CD1c-positive myeloid dendritic cell (primary cell): ENCODE measurements around the gene GLTP.
"Not testable (repeated sequence)": the region's sequence is repeated elsewhere in the genome, so short reads cannot be mapped to it uniquely, and the experiment has no call there.

Experiments
- DNase-seq: peaks from one replicate; pipeline ENCODE4 v3.0.0-alpha.2; 2016; ENCODE audit errors: extremely low spot score

Gene GLTP, protein sequence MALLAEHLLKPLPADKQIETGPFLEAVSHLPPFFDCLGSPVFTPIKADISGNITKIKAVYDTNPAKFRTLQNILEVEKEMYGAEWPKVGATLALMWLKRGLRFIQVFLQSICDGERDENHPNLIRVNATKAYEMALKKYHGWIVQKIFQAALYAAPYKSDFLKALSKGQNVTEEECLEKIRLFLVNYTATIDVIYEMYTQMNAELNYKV

DNA sequence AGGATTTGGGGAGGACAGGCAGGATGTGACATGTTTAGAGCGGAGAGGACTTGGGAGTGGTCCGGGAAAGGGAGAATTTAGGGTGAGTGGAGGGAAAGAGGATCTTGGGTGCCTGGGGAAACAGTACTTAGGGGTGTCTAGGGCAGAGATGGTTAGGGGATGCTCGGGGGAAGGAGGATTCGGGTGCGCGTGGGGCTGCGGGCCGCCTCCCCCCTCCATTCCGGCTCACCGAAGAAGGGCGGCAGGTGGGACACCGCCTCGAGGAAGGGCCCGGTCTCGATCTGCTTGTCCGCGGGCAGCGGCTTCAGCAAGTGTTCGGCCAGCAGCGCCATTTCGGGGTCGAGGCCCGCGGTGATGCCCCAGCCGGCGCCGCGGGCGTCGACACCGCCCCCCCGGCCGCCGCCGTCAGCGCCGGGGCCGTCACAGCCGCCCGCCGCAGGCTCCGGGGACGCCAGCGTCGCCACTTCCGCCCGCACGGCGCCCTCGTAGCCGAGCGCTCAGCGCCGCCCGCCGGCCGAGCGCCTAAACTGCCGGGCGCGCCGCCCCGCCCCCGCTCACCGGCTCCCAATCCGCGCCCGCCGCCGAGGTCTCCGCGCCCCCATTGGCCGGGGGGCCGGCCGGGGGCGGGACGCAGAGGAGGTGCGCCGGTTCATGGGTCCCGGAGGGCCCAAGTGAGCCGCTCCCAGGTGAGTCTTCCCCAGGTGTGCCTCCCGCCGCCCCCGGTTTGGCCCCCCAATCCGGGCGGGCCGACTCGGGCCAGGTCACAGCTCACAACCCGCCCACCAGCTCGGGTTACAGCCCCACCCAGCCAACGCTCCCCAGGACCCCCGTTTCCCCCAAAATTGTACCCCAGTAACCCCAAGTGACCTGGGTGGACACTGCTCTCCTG is at the start of gene GLTP:
GLTP (minus strand) TSS at position 499 of the 889 bp plus-strand sequence; CDS start at position 332, 167 bp downstream.
- DNase-seq = peak; percentile 97

DNA sequence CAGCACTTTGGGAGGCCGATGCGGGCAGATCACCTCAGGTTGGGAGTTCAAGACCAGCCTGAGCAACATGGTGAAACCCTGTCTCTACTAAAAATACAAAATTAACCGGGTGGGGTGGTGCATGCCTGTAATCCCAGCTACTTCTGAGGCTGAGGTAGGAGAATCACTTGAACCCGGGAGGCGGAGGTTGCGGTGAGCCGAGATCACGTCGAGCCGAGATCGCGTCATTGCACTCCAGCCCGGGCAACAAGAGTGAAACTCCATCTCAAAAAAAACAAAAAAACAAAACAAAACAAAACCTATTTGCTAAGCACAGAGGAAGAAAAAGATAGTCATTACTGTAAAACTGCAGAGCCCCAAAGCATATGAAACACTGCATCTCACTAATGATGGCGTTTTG is 49.0 kb upstream of the GLTP start:
- DNase-seq = not testable (repeated sequence)

DNA sequence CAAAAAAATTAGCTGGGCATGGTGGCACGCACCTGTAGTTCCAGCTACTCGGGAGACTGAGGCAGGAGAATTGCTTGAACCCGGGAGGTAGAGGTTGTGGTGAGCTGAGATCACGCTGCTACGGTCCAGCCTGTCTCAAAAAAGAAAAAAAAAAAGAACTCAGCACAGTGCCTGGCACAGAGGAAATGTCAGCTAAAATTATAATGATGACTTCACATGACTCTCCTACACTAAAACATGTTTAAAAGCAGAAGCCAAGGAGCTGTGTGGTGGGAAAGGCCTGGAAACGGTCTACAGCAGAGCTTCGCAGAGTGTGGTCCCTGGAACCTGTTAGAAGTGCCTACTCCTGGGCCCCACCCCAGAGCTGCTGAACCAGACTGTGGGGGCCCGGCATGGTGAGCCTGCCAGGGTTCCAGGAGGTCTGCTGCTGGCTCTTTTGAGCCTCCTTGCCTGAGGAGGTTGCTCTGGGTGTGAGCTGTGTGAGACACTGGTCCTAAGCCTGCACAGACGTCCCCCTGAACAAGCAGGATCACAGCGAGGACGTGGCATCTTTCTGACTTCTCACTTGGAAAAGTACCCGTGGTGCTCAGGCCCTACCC is 47.8 kb upstream of the GLTP start:
- DNase-seq = no peak

DNA sequence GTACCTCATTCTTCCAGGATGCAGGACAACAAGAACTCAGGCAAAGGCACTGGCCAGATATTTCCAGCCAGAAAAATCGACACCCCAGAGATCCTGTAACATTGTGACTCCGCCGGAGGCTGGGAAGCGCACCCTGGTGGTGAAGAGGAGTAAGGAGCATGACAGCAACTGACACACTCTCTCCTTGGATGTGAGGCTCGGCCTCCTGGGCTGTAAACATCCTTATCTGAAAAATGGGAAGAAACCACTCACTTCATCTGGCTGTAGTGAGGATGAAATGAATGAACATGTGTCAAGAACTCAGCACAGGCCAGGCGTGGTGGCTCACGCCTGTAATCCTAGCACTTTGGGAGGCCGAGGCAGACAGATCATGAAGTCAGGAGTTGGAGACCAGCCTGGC is 47.3 kb upstream of the GLTP start:
- peak; percentile 43 for DNase-seq

DNA sequence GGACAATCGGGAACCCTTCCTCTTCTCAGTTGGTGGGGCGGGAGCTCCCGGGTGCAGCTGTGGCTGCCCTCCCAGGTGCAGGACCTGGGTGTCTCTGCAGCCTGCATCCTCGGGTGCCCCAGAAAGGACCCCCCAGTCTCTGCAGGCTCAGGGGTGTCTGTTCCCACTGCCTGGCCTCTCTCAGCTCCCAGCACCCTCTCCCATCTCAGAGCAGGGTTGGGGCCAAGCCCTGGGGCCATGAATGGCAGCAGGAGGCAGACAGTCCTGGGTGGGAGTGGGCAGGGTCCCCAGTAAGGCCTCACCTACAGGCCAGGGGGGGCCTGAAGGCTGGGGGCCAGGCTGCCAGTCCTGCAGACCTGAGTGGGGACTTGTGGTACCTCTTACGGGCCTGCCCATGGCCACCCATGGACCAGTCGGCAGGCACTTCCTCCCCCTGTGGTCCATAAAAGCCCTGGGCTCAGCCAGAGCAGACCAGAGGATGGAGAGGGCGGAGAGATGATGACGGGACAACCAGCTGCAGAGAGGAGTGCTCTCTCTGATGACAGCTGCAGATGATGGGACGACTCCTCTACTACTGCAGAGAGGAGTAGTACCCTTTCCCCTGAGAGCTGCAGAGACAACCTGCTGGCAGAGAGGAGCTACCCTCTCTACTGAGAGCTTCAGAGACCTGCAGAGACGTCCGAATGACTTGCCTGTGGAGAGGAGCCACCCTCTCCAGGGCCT is 46.3 kb upstream of the GLTP start:
- DNase-seq = no peak

DNA sequence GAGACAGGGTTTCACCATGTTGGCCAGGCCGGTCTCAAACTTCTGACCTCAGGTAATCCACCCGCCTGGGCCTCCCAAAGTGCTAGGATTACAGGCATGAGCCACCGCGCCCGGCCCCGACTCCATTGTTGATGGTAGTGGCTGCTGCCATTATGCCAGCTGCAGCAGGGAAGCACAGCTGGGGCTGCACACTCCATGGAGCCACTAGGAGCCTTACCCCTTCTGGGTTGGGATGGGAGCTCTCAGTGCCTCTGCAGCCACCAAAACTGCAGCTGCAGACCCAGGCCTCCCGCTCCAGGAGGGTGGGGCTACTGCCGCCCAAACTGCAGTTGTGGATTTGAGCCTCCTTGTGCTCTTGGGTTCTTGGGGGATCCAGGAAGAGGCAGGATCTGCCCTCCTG is 45.7 kb upstream of the GLTP start:
- DNase-seq = no peak

DNA sequence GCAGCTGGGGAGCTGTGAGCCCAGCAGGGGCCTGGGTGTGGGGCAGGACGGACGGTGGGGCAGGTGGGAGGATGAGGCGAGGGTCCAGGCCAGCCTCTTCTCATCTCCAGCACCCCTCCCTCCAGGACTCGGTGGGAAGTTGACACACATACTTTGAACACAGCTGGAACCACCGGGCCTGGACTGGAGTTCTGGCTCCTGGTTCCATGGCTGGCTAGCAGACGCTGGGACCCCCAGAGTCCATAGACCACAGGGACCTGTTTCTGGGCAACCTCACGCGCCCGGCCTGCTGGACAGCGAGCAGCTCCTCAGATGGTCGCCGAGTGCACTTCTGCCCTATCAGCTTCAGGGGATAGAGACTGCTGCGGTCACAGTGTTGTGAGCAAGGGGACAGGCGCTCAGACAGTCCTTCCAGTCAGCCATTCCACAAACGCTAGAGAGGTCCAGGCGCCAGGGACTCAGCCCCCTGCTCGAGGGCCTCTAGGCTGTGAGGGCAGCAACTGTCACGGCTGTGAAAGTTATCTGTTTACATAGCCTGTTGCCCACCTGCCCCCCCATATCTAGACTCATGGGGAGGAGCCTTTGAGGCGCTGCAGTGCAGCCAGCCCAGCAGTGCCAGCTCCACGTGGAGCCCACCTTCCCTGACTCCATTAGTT is 45.0 kb upstream of the GLTP start:
- DNase-seq = no peak

DNA sequence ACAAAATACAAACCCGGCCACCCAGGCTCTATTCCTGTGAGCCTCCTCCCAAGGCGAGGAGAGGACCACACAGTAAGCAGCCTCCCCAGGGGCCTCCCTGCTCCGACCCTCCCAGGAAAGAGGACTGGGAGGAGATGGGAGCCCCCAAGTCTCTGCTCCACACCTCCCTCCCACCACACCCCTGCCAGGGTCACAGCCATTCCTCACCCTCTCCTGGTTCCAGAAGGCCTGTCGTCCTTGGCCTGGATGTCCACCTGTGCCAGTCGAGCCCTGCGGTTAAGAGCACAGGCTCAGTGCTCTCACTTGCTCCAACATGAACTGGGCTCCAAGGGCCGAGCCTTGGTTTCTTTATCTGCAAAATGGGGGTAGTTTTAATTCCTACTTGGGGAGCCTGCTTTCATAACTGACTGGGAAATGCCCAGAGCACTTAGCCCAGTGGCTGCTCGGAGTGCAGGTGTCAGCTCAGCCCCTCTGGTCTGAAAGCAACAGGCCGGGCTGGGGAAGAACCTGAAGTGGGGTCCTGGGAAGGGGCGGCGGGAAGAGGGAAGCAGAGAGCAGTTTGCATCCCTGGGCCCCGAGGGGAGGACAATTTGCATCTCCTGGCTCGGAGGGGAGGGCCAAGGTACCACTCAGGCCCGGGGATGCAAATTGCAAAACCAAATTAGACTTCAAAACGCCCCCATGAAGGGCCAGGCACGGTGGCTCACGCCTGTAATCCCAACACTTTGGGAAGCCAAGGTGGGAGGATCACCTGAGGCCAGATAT is 43.3 kb upstream of the GLTP start:
- DNase-seq = no peak

DNA sequence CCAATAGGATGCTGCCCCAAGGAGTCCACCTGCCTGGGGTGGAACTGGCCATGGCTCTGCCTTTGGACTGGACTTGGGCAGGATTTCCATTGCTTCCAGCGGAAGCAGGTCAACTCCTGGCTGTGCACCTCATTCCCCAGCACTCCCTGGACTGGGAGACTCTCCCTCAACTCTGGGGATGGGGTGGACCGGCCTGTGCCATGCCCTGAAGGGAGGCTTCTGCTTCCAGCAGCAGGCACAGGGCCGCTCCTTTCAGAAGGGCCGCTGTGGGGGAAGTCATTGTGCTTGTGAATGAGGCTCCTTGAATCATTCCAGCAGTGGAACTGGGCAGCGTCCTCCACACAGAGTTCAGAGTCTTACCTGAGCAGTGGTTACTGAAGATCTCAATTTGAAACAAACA is 42.7 kb upstream of the GLTP start:
- no peak for DNase-seq

DNA sequence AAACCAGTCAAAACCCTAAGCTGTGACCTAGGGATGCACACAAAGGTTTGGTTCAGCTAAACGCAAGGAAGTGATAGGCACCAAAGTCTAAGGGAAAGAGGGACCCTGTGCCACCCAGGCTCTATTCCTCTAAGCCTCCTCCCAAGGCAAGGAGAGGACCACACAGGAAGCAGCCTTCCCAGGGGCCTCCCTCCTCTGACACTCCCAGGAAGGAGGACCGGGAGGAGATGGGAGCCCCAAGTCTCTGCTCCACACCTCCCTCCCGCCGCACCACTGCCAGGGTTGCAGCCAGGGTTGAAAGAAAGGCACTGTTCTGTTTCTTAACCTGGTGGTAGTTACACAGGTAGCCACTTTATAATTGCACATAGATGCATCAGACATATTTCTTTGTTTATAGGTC is 41.6 kb upstream of the GLTP start:
- DNase-seq = no peak

DNA sequence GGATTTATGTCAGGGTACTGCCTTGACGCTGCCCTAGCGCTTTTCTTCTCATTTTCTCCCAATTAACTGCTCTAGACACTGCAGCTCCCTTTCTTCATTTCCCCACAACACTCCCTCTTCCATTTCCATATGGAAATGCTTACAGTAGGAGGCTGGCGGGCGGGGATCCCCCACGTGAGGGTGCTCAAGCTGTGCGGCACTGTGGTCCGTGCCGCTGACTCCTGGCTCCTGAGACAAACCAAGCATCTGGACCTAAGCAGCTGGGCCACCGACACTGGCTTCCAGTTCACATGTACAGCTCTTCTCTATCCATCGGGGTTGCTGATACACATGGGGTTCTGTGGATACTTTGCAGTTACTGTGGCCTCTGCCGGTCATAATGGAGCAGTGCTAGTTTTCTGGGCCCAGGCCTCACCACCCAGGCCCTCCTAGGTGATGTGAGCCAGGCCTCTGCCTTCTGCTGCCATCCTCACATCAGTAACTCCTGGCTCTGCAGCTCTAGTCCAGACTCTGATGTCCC is 40.0 kb upstream of the GLTP start:
- no peak for DNase-seq

DNA sequence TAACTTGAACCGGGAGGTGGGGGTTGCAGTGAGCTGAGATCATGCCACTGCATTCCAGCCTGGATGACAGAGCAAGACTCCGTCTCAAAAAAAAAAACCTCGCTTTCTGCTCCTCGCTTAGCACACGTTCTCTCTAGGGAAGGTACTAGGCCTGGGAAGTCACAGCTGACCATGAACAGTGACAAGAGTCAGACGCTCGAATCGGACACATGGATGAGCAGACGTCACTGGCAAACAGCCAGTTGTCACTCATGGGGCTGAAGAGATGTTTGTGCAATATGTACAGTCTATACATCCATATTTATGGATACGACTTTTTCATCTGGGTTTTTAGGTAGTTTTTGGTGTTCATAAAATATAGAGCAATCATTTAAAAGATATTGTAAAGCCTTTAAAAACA is 39.1 kb upstream of the GLTP start:
- no peak for DNase-seq

DNA sequence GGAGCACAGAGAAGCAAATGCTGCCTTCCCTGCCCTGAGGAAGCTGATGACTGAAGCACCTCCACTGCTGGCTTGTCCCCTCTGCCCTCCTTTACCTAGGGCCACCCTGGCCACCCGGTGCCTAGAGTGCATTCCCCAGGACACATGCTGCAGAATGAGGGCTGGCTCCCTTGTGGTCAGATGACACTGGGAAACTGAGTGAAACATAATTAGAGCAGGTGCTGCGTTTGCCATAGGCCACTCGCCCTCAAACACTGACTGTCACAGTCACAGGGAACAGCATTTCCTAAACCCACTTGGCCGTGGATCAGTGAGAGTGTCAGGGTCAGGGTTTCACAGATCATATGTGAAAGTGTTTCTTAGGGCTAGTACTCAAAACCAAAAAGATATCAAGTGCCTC is 35.7 kb upstream of the GLTP start:
- no peak for DNase-seq

DNA sequence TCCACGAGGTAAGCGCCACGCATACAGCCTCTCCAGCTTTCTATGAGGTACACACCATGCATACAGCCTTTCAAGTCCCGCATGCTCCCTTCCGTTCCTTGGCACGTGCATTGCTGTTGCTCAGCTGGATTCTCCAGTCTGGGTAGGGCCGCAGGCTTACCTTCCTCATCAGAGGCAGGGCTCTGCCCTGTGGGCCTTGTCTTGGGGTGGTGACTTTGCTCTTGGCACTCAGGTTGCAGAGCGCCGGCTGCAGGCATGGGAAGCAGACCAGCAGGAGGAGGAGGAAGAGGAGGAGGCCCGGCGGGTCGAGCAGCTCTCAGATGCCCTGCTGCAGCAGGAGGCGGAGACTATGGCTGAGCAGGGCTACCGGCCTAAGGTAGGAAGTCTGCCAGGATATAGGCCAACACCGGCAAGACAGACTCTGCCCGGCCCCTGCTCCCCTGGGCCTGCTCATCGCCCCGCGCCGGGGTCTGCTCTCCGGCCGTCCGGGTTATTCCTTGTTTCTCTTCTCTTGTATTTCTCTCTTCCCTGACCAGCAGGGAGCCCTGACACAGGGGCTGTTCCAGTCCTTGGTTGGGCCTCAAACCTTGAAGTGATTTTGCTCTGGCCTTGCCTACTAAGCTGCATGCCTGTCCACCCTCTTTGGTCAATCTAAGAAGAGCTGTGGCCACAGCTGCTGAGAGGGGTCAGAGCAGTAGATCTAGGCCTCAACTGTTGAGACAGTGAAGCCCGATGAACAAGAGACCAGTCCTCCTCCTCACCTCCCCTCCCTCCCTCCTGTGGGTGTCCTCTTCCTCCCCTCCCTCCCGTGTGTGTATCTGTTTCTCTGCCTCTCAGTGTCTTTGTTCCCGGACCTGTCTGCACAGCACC is 35.1 kb upstream of the GLTP start:
- DNase-seq = no peak

DNA sequence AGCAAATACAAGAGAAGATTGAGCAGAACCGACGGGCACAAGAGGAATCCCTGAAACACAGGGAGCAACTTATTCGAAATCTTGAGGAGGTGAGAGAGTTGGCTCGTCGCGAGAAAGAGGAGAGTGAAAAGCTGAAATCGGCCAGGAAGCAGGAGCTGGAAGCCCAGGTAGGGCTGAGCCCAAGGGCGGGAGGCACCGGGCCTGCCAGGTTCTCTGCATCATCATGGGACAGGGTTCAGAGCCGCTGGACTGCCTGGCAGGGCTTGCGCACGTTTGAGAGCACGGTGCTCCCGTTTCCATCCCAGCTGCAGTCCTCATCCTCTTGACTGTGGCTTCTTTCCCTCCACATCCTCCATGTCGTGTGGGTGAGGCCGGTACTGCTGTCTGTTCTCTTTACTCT is 34.1 kb upstream of the GLTP start:
- DNase-seq = no peak

DNA sequence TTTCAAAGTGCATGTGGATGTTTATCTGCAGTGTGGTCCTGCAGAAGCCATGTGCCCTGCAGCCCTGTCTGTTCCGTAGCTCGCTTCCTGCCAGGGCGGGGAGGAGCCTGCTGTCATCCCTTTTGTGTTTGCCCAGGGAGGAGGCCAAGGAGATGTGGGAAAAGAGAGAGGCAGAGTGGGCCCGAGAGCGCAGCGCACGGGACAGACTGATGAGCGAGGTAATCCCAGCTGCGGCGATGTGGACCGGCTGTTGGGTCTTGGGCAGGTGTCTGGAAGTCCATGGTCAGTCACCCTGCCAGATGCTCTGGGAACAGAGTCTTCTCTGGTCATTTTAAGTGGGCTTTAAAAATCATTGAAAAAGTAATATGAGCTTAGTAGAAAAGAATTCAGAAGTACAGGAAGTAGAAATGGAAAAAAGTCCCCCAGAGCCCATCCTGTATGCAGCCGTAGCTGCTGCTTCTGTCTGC is 32.5 kb upstream of the GLTP start:
- no peak for DNase-seq

DNA sequence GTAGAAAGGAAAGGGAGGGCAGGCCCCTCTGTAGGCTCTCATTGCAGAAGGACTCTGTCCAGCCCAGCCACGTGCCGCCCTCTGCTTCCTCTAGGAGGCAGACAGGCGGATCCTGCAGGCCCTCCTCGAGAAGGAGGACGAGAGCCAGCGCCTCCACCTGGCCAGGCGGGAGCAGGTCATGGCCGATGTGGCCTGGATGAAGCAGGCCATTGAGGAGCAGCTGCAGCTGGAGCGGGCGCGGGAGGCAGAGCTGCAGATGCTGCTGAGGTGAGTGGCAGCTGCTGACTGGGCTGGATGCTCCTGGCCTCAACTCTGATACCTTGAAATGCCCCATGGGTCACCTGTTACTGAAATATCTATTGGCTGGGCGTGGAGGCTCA is 30.6 kb upstream of the GLTP start:
- DNase-seq = peak; percentile 3

DNA sequence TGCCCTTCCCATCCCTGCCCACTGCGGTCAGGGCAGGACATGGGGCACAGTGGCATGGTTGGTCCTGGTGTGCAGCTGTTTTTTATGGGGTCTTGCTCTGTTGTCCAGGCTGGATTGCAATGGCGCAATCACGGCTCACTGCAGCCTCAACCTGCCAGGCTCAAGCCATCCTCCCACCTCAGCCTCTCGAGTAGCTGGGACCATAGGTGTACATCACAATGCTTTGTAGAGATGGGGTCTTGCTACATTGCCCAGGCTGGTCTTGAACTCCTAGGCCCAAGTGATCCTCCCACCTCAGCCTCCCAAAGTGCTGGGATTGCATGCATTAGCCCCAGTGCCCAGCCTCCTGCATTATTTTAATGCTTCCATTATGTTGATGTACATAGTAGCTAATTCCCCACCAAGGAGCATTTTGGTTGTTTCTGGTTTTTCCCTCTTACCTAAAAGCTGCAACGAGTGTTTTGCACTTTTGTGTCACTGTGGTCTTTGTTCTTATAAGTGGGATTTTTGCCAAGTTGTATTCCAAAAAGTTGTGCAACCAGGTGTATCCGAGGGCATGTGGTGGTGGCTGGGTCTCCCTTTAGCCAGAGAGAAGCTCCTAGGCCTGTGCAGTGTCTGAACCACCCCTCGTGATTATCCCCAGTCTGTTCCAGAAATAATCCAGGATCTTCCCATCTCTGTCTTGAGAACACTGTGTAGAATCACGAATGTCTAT is 30.1 kb upstream of the GLTP start:
- DNase-seq = no peak

DNA sequence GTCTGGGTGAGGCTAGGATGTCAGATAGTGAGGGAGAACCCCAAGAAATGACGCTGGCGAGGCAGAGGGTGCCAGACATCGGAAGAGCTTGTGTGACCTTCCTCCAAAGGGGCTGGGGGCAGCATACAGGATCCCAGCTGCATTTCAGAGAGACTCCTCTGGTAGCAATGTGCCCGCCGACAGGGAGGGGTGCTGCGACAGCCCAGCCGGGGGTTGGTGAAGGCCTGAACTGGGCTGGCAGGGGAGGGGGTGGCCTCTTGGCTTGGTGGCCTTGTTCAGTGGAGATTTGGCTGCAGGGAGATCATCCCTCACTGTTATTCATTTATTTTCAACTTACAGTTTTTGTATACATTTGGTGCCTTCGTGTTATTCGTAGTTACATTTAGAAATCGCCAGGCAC is 25.0 kb upstream of the GLTP start:
- no peak for DNase-seq
